Endometrial microvascular endothelial cells (primary cell): Measurements from ENCODE around the gene MPRIP. TPM values are rescaled to one million over a fixed set of nuclear protein-coding genes. Genes with fewer than 3 reads are reported as not detected.

Experiments
- in situ Hi-C: cut with HindIII; loops from 2 replicates; pipeline ENCODE4 v1.10.0; 2017; ENCODE audit warnings: low sequenced_read_pairs, low pct_unique_long_range_greater_than_20kb; ENCODE audit errors: inconsistent ontology term
- total RNA-seq: library from RNA; depleted of rRNA; stranded (reverse); fragments of >200 nt; gene quantifications from one replicate; pipeline ENCODE4 v1.2.3, GENCODE V29; 2015; ENCODE audit errors: inconsistent ontology term

MPRIP gene
- total RNA-seq, 1 donor from 2014 or later = 193 TPM

DNA sequence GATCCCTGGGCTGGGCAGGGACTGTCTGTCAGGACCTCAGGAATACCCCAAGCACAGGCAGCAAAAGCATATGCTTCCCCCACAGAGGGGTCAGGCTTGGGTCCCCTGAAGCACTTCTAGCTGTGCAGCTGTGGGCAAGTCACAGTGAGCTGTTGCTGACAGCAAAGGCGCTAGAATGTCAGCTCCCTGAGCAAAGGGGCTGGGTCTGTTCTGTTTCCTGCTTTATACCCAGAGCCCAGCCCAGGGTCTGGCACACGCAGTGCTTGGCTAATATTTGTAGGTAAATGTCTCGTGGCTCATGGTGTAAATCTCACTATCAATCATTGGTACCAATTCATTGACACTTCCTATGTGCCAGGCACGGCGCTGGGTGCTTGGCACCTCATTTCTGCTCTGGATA, 16.6 kb upstream of the MPRIP start:
- in situ Hi-C loops = no loop called here

DNA sequence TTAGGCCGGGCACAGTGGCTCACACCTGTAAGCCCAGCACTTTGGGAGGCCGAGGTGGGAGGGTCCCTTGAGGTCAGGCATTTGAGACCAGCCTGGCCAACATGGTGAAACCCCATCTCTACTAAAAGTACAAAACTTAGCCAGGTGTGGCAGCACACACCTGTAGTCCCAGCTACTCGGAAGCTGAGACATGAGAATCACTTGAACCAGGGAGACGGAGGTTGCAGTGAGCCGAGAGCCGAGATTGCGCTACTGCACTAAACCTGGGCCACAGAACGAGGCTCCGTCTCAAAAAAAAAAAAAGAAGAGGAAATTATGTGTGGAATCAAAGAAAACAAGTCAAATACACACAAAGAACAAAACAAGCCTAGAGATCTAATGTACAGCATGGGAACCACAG, 16.1 kb upstream of the MPRIP start:
- in situ Hi-C loops = no loop called here

DNA sequence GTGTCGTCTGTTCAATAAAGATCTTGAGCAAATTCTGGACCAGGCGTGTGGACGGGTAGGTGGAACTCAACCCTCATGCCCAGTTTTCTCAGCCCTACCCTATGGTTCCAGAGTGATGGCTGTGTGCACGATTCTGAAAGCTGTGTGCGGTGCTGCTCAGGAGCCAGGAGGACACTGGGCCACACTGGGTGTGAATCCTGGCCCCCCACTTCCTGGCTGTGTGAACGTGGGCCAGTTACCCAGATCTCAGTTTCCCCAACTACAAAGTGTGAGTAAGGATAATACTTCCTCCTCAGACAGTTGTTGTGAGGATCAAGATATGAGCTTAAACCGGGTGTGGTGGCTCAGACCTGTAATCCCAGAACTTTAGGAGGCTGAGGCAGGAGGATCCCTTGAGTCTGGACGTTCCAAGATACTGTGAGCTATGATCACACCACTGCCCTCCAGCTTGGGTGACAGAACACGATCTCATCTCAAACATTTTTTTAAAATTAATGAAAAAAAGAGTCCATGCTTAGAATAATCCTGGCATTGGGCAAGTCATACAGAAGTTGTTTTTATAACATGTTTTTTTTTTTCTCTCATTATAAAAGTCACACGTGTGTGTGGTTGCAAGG, 14.7 kb upstream of the MPRIP start:
- in situ Hi-C loops = no loop called here

- in situ Hi-C loops = no loop called here
Measured at GRCh38 chr17:17028059-17028877, 14.0 kb upstream of the MPRIP start.

GRCh38 chr17:17028878-17029535, 13.2 kb upstream of the MPRIP start:
- in situ Hi-C loops = no loop called here

GRCh38 chr17:17029938-17030337, 12.3 kb upstream of the MPRIP start:
- in situ Hi-C loops = no loop called here

GRCh38 chr17:17030515-17031211, 11.6 kb upstream of the MPRIP start:
- in situ Hi-C loops = no loop called here

DNA sequence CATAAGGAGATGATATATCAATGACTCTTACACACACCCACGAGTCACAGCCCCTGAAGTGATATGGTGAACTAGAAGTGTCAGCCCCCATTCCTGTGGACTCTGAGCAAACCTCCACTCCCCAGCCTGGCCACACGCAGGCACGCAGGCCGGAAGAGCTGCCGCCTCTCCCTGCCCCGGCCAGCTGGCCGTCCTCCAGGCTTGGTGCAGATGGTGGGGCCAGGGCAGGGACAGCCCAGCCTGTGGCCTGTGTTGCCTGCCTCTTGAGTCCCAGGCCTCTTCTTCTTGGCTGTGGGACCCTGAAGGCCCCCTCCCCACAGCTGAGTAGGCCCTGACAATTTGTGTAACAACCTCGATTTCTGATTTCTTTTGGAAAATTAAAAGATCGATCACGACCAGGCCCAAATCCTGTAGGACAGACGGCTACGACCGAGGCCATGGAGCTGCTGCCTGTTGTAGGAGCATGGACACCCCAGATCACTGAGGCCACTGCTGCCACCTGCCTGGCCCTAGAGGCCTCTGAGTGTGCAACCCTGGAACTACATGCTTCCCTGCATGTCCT, 10.0 kb upstream of the MPRIP start:
- in situ Hi-C loops = no loop called here

DNA sequence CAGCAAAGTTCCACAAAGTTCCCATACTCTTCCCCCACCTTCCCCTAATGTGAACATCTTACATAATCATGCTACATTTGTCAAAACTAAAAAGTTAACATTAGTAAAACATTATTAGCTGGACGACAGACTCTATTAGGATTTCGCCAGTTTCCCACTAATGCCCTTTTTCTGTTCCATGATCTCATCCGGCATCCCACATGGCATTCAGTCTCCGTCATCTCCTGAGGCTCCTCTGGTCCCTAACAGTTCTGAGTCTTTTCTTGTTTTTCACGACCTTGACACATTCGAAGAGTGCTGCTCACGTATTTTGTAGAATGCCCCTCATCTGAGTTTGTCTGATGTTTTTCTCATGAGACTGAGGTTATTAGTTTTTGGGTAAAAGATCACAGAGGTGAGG, 8.8 kb upstream of the MPRIP start:
- in situ Hi-C loops = no loop called here

- in situ Hi-C loops = no loop called here
Measured at GRCh38 chr17:17034026-17034425, 8.2 kb upstream of the MPRIP start.

- in situ Hi-C loops = no loop called here
Measured at GRCh38 chr17:17034496-17035075, 7.7 kb upstream of the MPRIP start.

GRCh38 chr17:17035490-17035889, 6.8 kb upstream of the MPRIP start:
- in situ Hi-C loops = no loop called here

DNA sequence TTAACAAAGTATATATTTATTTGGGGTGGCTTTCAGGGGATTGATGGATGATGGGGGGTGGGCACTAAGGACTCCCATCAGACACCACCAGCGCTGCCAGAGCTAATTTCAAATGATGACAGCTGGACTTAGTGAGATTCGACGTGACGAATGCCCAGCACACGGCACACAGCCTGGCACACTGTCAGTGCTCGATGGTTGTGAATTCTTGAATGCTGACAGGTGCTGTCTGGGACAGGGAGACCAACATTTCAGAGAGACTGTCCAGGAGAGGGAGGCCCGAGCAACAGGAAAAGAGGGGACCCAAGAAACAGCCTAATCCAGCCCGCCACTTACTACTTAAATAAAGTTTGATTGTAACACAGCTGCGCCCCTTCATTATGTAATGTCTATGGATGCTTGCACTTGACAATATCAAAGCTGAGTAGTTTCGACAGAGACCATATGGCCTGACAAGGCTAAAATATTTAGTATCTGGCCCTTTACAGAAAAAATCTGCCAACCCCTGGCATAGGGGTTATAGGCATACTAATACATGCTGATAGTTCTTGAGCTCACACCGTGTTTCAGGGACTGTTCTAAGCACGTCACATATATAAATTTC, 6.2 kb upstream of the MPRIP start:
- in situ Hi-C loops = no loop called here

GRCh38 chr17:17036524-17036998, 5.7 kb upstream of the MPRIP start:
- in situ Hi-C loops = no loop called here

GRCh38 chr17:17039911-17040310, 2.3 kb upstream of the MPRIP start:
- in situ Hi-C loops = no loop called here

DNA sequence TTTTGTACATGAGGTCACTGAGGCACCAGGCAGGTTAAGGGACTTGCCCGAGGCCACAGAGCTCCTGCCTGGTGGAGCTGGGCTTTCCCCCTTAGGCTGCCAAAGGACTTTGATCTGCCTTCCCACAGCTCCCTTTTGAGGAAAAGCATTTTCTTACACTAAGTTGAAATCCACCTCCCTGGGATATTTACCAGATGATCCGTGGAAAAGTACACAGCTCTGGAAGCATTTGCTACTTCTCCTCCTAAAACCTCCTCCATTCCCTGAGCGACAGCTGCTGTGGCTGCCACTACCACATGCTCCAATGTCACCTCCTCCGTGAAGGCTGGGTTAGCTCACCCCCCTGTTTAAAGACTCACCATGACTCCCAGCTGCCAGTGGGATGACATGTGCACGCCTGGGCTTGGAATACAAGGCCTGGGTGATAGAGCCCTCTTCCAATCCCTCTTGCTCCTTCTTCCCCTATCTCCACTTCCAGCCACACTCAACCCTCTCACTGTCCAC, 1.2 kb upstream of the MPRIP start:
- in situ Hi-C loops = no loop called here

GRCh38 chr17:17041571-17042383, 480 bp upstream of the MPRIP start:
- in situ Hi-C loops = no loop called here
